GM12874 (cell line): ENCODE data around the gene MOAP1.

ENCODE experiments used
- TF ChIP-seq, protein P1 (sequence below): IDR thresholded peaks from 2 replicates; pipeline ENCODE4 v1.5.1; 2011; ENCODE audit warnings: low read depth, mild to moderate bottlenecking, control low read depth, low read length, moderate library complexity; ENCODE audit not compliant: insufficient read depth

The MOAP1 gene

GRCh38 chr14:93173943-93174395 is 10.7 kb downstream of the MOAP1 start:
- TF ChIP-seq, protein P1, sequence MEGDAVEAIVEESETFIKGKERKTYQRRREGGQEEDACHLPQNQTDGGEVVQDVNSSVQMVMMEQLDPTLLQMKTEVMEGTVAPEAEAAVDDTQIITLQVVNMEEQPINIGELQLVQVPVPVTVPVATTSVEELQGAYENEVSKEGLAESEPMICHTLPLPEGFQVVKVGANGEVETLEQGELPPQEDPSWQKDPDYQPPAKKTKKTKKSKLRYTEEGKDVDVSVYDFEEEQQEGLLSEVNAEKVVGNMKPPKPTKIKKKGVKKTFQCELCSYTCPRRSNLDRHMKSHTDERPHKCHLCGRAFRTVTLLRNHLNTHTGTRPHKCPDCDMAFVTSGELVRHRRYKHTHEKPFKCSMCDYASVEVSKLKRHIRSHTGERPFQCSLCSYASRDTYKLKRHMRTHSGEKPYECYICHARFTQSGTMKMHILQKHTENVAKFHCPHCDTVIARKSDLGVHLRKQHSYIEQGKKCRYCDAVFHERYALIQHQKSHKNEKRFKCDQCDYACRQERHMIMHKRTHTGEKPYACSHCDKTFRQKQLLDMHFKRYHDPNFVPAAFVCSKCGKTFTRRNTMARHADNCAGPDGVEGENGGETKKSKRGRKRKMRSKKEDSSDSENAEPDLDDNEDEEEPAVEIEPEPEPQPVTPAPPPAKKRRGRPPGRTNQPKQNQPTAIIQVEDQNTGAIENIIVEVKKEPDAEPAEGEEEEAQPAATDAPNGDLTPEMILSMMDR = no peak

DNA sequence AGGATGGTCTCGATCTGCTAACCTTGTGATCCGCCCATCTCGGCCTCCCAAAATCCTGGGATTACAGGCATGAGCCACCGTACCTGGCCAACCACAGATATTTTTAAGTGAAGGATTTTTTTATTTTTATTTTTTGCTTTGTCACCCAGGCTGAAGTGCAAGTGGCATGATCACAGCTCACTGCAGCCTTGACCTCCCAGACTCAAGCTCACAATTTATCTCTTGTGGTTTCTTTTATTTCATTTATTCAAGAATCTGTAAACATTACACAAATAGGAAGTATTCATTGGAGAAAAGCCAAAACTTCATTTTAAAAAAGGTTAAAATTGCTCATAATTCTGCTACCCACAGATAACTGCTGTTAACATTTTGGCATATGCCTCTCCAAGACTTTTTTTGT is 13.3 kb downstream of the MOAP1 start:
- TF ChIP-seq, protein P1 = no peak

DNA sequence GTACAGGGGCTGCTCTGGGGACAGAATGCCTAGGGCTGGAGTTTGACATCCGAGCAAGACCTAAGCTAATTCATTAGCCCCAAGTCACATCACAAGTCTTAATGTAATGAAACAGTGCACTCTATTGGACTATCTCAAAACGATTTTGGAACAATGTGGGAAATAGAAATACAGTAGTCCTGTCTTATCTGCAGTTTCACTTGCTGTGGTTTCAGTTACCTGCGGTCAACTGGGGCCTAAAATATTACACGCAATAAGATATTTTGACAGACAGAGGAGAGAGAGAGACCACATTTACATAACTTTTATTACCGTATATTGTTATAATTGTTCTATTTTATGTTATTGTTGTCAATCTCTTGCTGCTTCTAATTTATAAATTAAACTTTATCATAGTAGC is 21.1 kb downstream of the MOAP1 start:
- TF ChIP-seq, protein P1 = no peak

GRCh38 chr14:93161411-93161940 is 23.2 kb downstream of the MOAP1 start:
- TF ChIP-seq, protein P1 = no peak

DNA sequence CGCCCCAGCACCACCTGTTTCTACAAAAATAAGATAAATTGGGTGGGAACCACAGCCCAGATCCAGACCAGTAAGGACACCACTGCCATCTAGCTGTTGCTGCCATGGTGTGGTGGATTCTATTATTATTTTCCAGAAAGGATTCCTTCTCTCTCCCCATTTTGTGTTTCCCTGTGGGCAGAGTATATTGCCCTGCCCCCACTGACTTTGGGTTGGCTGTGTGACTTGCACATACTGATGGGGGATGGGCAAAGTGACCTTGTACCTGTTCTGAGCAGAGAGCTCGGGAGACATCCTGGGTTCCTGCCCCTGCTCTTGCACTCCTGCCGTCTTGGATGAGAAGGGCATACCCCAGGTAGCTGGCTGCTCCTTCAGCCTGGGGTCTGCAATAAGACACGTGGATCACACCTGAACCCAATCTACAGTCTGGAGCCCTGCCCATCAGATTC is 24.3 kb downstream of the MOAP1 start:
- TF ChIP-seq, protein P1 = peak; percentile 36; the same call in 1 of the 2 replicates

- TF ChIP-seq, protein P1 = no peak
Observed at GRCh38 chr14:93156693-93157369, 27.9 kb downstream of the MOAP1 start.

- TF ChIP-seq, protein P1 = no peak
Observed at GRCh38 chr14:93155667-93156066, 29.0 kb downstream of the MOAP1 start.
